ENCODE results near the gene SFTPA2.

GRCh38 chr10:79560160-79560709 is at the start of gene SFTPA2:
- TF ChIP-seq POLR2A (IDR thresholded peaks at IDR 0.05; ENCODE audit: low read length): no peak
- TF ChIP-seq GATA1 (IDR thresholded peaks at IDR 0.05; ENCODE audit: low read depth, low read length): no peak

Data from erythroblast (primary cell).